Measurements from ENCODE around the gene TMC1. TPM values are rescaled to one million over a fixed set of nuclear protein-coding genes. Genes with fewer than 3 reads are reported as not detected.

TMC1 gene
- total RNA-seq, 1 donor from 2014 or later, result not detected

GRCh38 chr9:72627147-72627546 lies 105.7 kb downstream of the TMC1 start:
- Mint-ChIP-seq H3K27me3 (ENCODE audit: low read depth) (no peaks in the 10 kb centered on the region), H3K4me3 (no peak overlapping the region), H3K36me3 (no peaks in the 10 kb centered on the region), H3K9me3 (peaks cover 4% of the 10 kb centered on the region), H3K4me1 (no peaks in the 10 kb centered on the region), H3K27ac (no peak overlapping the region)
- no peak for TF ChIP-seq CTCF (IDR thresholded peaks at IDR 0.05; ENCODE audit: unreplicated experiment)
- DNase-seq (ENCODE audit: low spot score in 2 of 2, unreplicated experiment in 2 of 2), result no peak

- TF ChIP-seq CTCF (IDR thresholded peaks at IDR 0.05; ENCODE audit: unreplicated experiment), result no peak
- DNase-seq (ENCODE audit: low spot score in 2 of 2, unreplicated experiment in 2 of 2), result no peak
- H3K9me3 Mint-ChIP-seq, result peaks cover 7% of the 10 kb centered on the region
- no peaks in the 10 kb centered on the region for H3K27me3 Mint-ChIP-seq (ENCODE audit: low read depth)
- H3K36me3 Mint-ChIP-seq, result no peaks in the 10 kb centered on the region
- no peak overlapping the region for H3K4me3 Mint-ChIP-seq
- H3K27ac Mint-ChIP-seq, result no peak overlapping the region
- H3K4me1 Mint-ChIP-seq, result no peaks in the 10 kb centered on the region
These were observed 106.6 kb downstream of the TMC1 start for GRCh38 chr9:72627956-72628540.

GRCh38 chr9:72633966-72634365 lies 112.6 kb downstream of the TMC1 start:
- TF ChIP-seq CTCF (IDR thresholded peaks at IDR 0.05; ENCODE audit: unreplicated experiment), result no peak
- H3K4me3 Mint-ChIP-seq, result no peak overlapping the region
- peaks cover 23% of the 10 kb centered on the region for H3K9me3 Mint-ChIP-seq
- DNase-seq (ENCODE audit: low spot score in 2 of 2, unreplicated experiment in 2 of 2), result no peak
- no peaks in the 10 kb centered on the region for H3K36me3 Mint-ChIP-seq
- H3K27ac Mint-ChIP-seq, result no peak overlapping the region
- H3K27me3 Mint-ChIP-seq (ENCODE audit: low read depth), result no peaks in the 10 kb centered on the region
- H3K4me1 Mint-ChIP-seq, result no peaks in the 10 kb centered on the region

GRCh38 chr9:72635197-72635596 lies 113.8 kb downstream of the TMC1 start:
- TF ChIP-seq CTCF (IDR thresholded peaks at IDR 0.05; ENCODE audit: unreplicated experiment), result no peak
- Mint-ChIP-seq H3K27me3 (ENCODE audit: low read depth) (no peaks in the 10 kb centered on the region), H3K36me3 (no peaks in the 10 kb centered on the region), H3K4me1 (no peaks in the 10 kb centered on the region), H3K9me3 (peaks cover 23% of the 10 kb centered on the region), H3K27ac (no peak overlapping the region), H3K4me3 (no peak overlapping the region)
- no peak for DNase-seq (ENCODE audit: low spot score in 2 of 2, unreplicated experiment in 2 of 2)

GRCh38 chr9:72636621-72637020 lies 115.2 kb downstream of the TMC1 start:
- Mint-ChIP-seq H3K4me1 (no peaks in the 10 kb centered on the region), H3K27me3 (ENCODE audit: low read depth) (no peaks in the 10 kb centered on the region), H3K36me3 (no peaks in the 10 kb centered on the region), H3K27ac (no peak overlapping the region), H3K4me3 (no peak overlapping the region), H3K9me3 (peaks cover 23% of the 10 kb centered on the region)
- no peak for TF ChIP-seq CTCF (IDR thresholded peaks at IDR 0.05; ENCODE audit: unreplicated experiment)
- DNase-seq (ENCODE audit: low spot score in 2 of 2, unreplicated experiment in 2 of 2), result no peak

- Mint-ChIP-seq H3K27me3 (ENCODE audit: low read depth) (no peaks in the 10 kb centered on the region), H3K9me3 (no peaks in the 10 kb centered on the region), H3K4me3 (no peak overlapping the region), H3K27ac (no peak overlapping the region), H3K4me1 (peaks cover under 1% of the 10 kb centered on the region), H3K36me3 (no peaks in the 10 kb centered on the region)
- DNase-seq (ENCODE audit: low spot score in 2 of 2, unreplicated experiment in 2 of 2), result no peak
- no peak for TF ChIP-seq CTCF (IDR thresholded peaks at IDR 0.05; ENCODE audit: unreplicated experiment)
These were observed 122.2 kb downstream of the TMC1 start for GRCh38 chr9:72643651-72644050.
